Aorta (tissue), 5 donors: ENCODE data around the gene SLC9A9. TPM values are rescaled to one million over a fixed set of nuclear protein-coding genes. Genes with fewer than 3 reads are reported as not detected.

Source experiments
- ATAC-seq: fragments of 200-7000 bp; cut with Tn5 transposase; one replicate; pipeline ENCODE4 v1.9.1; 2022; ENCODE audit warnings: moderate library complexity; ENCODE audit not compliant: low FRiP score
- DNase-seq, 2 donors: peaks; one replicate each; pipeline ENCODE4 v3.0.0-alpha.2; 2020
- H3K27ac ChIP-seq, 2 donors: one replicate each; pipeline ENCODE4 v1.5.1; 2013; ENCODE audit warnings: low read length in 2 of 2, mild to moderate bottlenecking in 2 of 2, moderate library complexity in 2 of 2, control low read depth in 1 of 2, inconsistent platforms in 1 of 2, low read depth in 1 of 2
- H3K27me3 ChIP-seq, 2 donors: one replicate each; pipeline ENCODE4 v1.6.1; 2013; ENCODE audit warnings: control low read depth in 1 of 2, low read length in 1 of 2, mild to moderate bottlenecking in 1 of 2, moderate library complexity in 1 of 2; ENCODE audit not compliant: insufficient read depth in 2 of 2, control insufficient read depth in 1 of 2
- H3K36me3 ChIP-seq, 2 donors: one replicate each; pipeline ENCODE4 v1.6.1; 2013; ENCODE audit warnings: control low read depth in 1 of 2, low read length in 1 of 2, mild to moderate bottlenecking in 1 of 2; ENCODE audit not compliant: insufficient read depth in 2 of 2, control insufficient read depth in 1 of 2
- H3K4me1 ChIP-seq, 2 donors: one replicate each; pipeline ENCODE4 v1.6.1; 2013; ENCODE audit warnings: low read length in 2 of 2, control low read depth in 1 of 2, mild to moderate bottlenecking in 1 of 2, moderate library complexity in 1 of 2; ENCODE audit not compliant: insufficient read depth in 2 of 2, control insufficient read depth in 1 of 2
- H3K4me3 ChIP-seq, 2 donors: one replicate each; pipeline ENCODE4 v1.5.1; 2013; ENCODE audit warnings: low read length in 2 of 2, control low read depth in 1 of 2, mild to moderate bottlenecking in 1 of 2
- H3K9me3 ChIP-seq: one replicate; pipeline ENCODE4 v1.6.1; 2013; ENCODE audit warnings: mild to moderate bottlenecking, low read length; ENCODE audit not compliant: control insufficient read depth
- WGBS, 2 donors: extraction: QIAGEN DNeasy Blood & Tissue Kit; methylation state at CpG; one replicate each; pipeline ENCODE4 v1.1.7; 2013; 5-methylcytosine and 5-hydroxymethylcytosine counted together
- intact Hi-C, 2 donors: fragments of 100-400 bp; cut with DNase I; formaldehyde crosslinking; loops; one replicate each; pipeline versions ENCODE4 v1.14.2 to v1.15.0; 2022
- polyA plus RNA-seq, 2 donors: library from polyadenylated mRNA; stranded (reverse); fragments of 200-250 nt; gene quantifications; one replicate each; pipeline ENCODE4 v1.2.3, GENCODE V29; 2013
- total RNA-seq, 2 donors: library from RNA; stranded (reverse); fragmentation: NEBNext Ultra II Directional; extraction: Animal tissue kit (Norgen Biotek cat#: 25700); gene quantifications; one replicate each; pipeline ENCODE4 v1.2.1, GENCODE V29; 2021
- donor health status: healthy with polysubstance abuse.
- donor health status: Bipolar disorder and iron deficiency.
- donor health status: DM: no; HTN: no; CAD: no.
- donor health status: DM: no; HTN: no; CAD: no.
- donor health status: DM: yes; HTN: yes; CAD: no.

Gene SLC9A9
- total and polyA plus RNA-seq, 4 donors, result 7.3 to 45.8 (median 12.5) TPM

DNA sequence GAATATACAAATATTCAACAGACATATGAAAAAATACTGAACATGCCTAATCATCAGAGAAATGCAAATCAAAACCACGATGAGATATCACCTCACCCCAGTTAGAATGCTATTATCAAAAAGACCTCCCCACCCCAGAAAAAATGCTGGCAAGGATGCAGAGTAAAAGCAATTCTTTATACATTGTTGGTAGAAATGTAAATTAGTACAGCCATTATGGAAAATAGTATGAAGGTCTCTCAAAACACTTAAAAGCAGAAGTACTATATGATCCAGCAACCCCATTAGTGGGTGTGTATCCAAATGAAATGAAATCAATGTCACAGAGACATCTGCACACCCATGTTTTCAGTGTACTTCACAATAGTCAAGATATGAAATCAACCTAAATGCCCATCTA, 420.0 kb downstream of the SLC9A9 start:
- 77 to 91% methylated on average over 1 of the region's 1 CpG for WGBS, 2 donors
- DNase-seq (no peak), ATAC-seq (no peak)
- no peak overlapping the region for H3K27ac ChIP-seq
- no peaks in the 10 kb centered on the region for H3K4me1 ChIP-seq
- no peaks in the 10 kb centered on the region for H3K36me3 ChIP-seq
- no peaks in the 10 kb centered on the region for H3K27me3 ChIP-seq
- intact Hi-C loops, result no loop called here
- H3K9me3 ChIP-seq, result no peaks in the 10 kb centered on the region
- H3K4me3 ChIP-seq, result no peak overlapping the region

DNA sequence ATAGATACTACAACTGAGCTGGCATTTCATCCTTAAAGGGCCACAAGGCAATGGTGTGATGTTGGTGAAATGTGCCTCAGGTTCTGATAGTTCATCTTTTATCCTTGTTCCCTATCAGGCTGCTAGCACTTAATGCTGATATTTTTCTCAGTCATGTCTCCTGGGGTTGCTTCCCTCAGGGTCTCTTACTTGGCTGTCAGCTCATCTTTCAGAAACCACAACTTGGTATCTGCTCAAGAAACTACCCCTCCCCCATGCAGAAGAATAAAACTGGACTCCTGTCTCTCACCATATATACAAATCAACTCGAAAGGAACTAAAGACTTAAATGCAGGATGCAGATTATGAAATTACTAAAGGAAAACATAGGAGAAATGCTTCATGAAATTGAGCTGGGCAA, 420.6 kb downstream of the SLC9A9 start:
- H3K27me3 ChIP-seq, result no peaks in the 10 kb centered on the region
- H3K4me1 ChIP-seq, result no peaks in the 10 kb centered on the region
- ATAC-seq, result no peak
- DNase-seq, result no peak
- intact Hi-C loops, result no loop called here
- WGBS, 2 donors, result 70 to 72% methylated on average over 1 of the region's 1 CpG
- no peak overlapping the region for H3K4me3 ChIP-seq
- no peaks in the 10 kb centered on the region for H3K36me3 ChIP-seq
- H3K27ac ChIP-seq, result no peak overlapping the region
- no peaks in the 10 kb centered on the region for H3K9me3 ChIP-seq

DNA sequence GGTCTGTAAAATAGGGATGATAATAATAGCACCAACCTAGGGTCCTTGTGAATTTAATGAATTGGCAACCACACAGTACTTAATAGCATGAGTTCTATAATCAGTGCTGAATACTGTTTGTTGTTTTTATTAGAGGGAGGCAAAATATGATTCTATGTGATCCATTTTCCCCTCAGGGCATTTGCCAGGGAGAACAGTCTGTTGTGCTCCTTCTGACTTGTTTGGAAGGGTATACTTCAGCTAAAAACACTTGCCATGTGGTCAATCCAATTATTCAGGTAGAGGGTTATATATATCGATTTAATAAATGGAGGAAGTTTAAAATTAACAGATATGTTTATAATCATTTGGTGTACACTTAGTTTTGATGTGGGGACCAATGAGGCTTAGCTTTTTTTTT, 423.4 kb downstream of the SLC9A9 start:
- intact Hi-C loops, result no loop called here
- WGBS, 2 donors, result 97 to 98% methylated on average over 1 of the region's 1 CpG
- H3K27me3 ChIP-seq, result no peaks in the 10 kb centered on the region
- no peak for DNase-seq
- H3K27ac ChIP-seq, result no peak overlapping the region
- no peaks in the 10 kb centered on the region for H3K9me3 ChIP-seq
- peaks cover 0 to 2% of the 10 kb centered on the region in 2 donors for H3K4me1 ChIP-seq
- ATAC-seq, result no peak
- no peak overlapping the region for H3K4me3 ChIP-seq
- H3K36me3 ChIP-seq, result no peaks in the 10 kb centered on the region

DNA sequence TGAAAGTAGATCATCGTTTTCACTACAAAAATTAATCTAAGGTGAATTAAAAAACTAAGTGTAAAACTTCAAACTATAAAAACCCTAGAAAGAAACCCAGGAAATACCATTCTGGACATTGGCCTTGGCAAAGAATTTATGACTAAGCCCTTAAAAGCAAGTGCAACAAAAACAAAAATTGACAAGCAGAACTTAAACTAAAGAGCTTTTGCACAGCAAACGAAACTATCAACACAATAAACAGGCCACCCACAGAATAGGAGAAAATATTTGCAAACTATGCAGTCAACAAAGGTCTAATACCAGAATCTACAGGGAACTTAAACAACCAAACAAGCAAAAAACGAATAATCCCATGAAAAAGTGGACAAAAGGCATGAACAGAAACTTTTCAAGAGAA, 426.7 kb downstream of the SLC9A9 start:
- H3K27ac ChIP-seq, result no peak overlapping the region
- no peaks in the 10 kb centered on the region for H3K27me3 ChIP-seq
- intact Hi-C loops, result no loop called here
- no peaks in the 10 kb centered on the region for H3K9me3 ChIP-seq
- 28 to 32% methylated on average over 3 of the region's 3 CpGs for WGBS, 2 donors
- peaks cover 0 to 4% of the 10 kb centered on the region in 2 donors for H3K4me1 ChIP-seq
- no peaks in the 10 kb centered on the region for H3K36me3 ChIP-seq
- no peak overlapping the region for H3K4me3 ChIP-seq
- ATAC-seq, result no peak
- no peak for DNase-seq

- ATAC-seq (no peak), DNase-seq (no peak)
- no peak overlapping the region for H3K27ac ChIP-seq
- no peaks in the 10 kb centered on the region for H3K27me3 ChIP-seq
- no peaks in the 10 kb centered on the region for H3K9me3 ChIP-seq
- no peaks in the 10 kb centered on the region for H3K36me3 ChIP-seq
- no peak overlapping the region for H3K4me3 ChIP-seq
- H3K4me1 ChIP-seq, result peaks cover 0 to 4% of the 10 kb centered on the region in 2 donors
- 69 to 71% methylated on average over 3 of the region's 3 CpGs for WGBS, 2 donors
- intact Hi-C loops, result loop anchor here in 1 of 2 donors (10.0 kb wide), 1 partner anchor 195 kb away; no protein-coding TSS in a partner anchor
These were observed 428.7 kb downstream of the SLC9A9 start for GRCh38 chr3:143419611-143420010.

DNA sequence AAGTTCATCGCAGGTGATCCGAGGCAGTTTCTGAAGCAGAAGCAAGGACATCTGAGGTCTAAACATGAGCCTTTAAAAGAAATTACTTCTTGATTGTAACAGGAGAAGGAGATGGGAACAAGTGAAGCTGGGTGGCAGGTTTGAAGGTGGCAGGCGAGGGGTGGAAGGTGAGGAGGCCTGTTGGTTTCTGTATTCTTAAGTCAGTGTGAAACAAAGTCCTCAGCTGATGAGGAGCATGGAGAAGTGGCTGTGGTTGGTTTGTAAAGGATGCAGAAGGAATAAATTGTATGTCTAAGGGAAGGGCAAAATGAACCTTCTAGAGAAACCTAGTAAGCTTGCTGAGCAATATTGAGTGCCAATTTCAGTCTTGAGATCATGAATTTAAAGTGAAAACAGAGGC, 429.9 kb downstream of the SLC9A9 start:
- Histone ChIP-seq H3K27ac (no peak overlapping the region), H3K4me3 (no peak overlapping the region), H3K4me1 (peaks cover 0 to 4% of the 10 kb centered on the region in 2 donors), H3K36me3 (no peaks in the 10 kb centered on the region), H3K9me3 (no peaks in the 10 kb centered on the region), H3K27me3 (no peaks in the 10 kb centered on the region)
- DNase-seq, result no peak
- WGBS, 2 donors, result 98 to 99% methylated on average over 3 of the region's 3 CpGs
- intact Hi-C loops, result loop anchor here in 1 of 2 donors (10.0 kb wide), 1 partner anchor 196 kb away; no protein-coding TSS in a partner anchor
- no peak for ATAC-seq

DNA sequence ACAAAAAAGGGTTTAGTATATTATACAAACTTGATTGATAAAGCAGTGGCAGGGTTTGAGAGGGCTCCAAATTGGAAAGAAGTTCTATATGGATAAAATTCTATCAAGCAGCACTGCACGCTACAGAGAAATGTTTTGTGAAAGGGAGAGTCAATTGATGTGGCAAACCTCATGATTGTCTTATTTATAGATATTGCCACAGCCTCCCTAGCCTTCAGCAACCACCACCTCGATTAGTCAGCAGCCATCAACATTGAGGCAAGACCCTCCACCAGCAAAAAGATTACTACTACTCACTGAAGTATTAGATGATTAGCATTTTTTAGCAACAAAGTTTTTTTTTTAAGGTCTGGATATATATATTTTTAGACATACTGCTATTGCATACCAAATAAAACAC, 432.0 kb downstream of the SLC9A9 start:
- no peak for ATAC-seq
- intact Hi-C loops, result loop anchor here in 1 of 2 donors (10.0 kb wide), 1 partner anchor 199 kb away; no protein-coding TSS in a partner anchor

GRCh38 chr3:143414571-143415253, 433.6 kb downstream of the SLC9A9 start:
- WGBS, 2 donors, result 86 to 87% methylated on average over 2 of the region's 2 CpGs
- Histone ChIP-seq H3K36me3 (no peaks in the 10 kb centered on the region), H3K27me3 (no peaks in the 10 kb centered on the region), H3K27ac (no peak overlapping the region), H3K4me1 (peaks cover 0 to under 1% of the 10 kb centered on the region in 2 donors), H3K9me3 (no peaks in the 10 kb centered on the region), H3K4me3 (no peak overlapping the region)
- DNase-seq, result no peak
- intact Hi-C loops, result loop anchor here in 1 of 2 donors (10.0 kb wide), 1 partner anchor 200 kb away; no protein-coding TSS in a partner anchor
- ATAC-seq, result no peak

More for the DNA sequence above, 432.0 kb downstream of the SLC9A9 start:
- no peak overlapping the region for H3K4me3 ChIP-seq
- no peaks in the 10 kb centered on the region for H3K9me3 ChIP-seq
- H3K36me3 ChIP-seq, result no peaks in the 10 kb centered on the region
- no peak for DNase-seq
- H3K4me1 ChIP-seq, result peaks cover 0 to 4% of the 10 kb centered on the region in 2 donors
- WGBS, 2 donors, result 93 to 95% methylated on average over 2 of the region's 2 CpGs
- H3K27me3 ChIP-seq, result no peaks in the 10 kb centered on the region
- no peak overlapping the region for H3K27ac ChIP-seq

GRCh38 chr3:143413372-143413771, 434.9 kb downstream of the SLC9A9 start:
- no peaks in the 10 kb centered on the region for H3K36me3 ChIP-seq
- H3K4me1 ChIP-seq, result no peaks in the 10 kb centered on the region
- no peaks in the 10 kb centered on the region for H3K27me3 ChIP-seq
- ATAC-seq (no peak), DNase-seq (no peak)
- intact Hi-C loops, result loop anchor here in 1 of 2 donors (10.0 kb wide), 1 partner anchor 201 kb away; no protein-coding TSS in a partner anchor
- H3K27ac ChIP-seq, result no peak overlapping the region
- WGBS, 2 donors, result 59 to 78% methylated on average over 4 of the region's 4 CpGs
- no peak overlapping the region for H3K4me3 ChIP-seq
- H3K9me3 ChIP-seq, result no peaks in the 10 kb centered on the region
